HEK293 (cell line): ENCODE data around the gene PRX.

Experiments used
- REST ChIP-seq: fragments of 450-650 bp; formaldehyde crosslinking; IDR thresholded peaks from 2 replicates; pipeline ENCODE4 v1.5.1; 2016; ENCODE audit warnings: missing biosample characterization, missing genetic modification characterization
- ZBTB11 ChIP-seq: fragments of 450-650 bp; formaldehyde crosslinking; conservative IDR thresholded peaks from 2 replicates; pipeline ENCODE4 v1.5.1; 2016; ENCODE audit warnings: low read depth, missing biosample characterization, missing genetic modification characterization
- ZBTB8A ChIP-seq: fragments of 450-650 bp; formaldehyde crosslinking; IDR thresholded peaks from 2 replicates; pipeline ENCODE4 v1.5.1; 2016; ENCODE audit warnings: missing biosample characterization, missing genetic modification characterization
- ZNF18 ChIP-seq: fragments of 450-650 bp; formaldehyde crosslinking; IDR thresholded peaks from 2 replicates; pipeline ENCODE4 v1.5.1; 2016; ENCODE audit warnings: missing biosample characterization, missing genetic modification characterization
- ZNF223 ChIP-seq: fragments of 450-650 bp; formaldehyde crosslinking; IDR thresholded peaks from 2 replicates; pipeline ENCODE4 v1.5.1; 2016; ENCODE audit warnings: missing biosample characterization, missing genetic modification characterization
- ZNF24 ChIP-seq: fragments of 450-650 bp; formaldehyde crosslinking; IDR thresholded peaks from 2 replicates; pipeline ENCODE4 v1.5.1; 2016; ENCODE audit warnings: missing biosample characterization, missing genetic modification characterization
- ZNF292 ChIP-seq: fragments of 450-650 bp; formaldehyde crosslinking; IDR thresholded peaks from 2 replicates; pipeline ENCODE4 v1.5.1; 2016; ENCODE audit warnings: low read depth, missing biosample characterization, missing genetic modification characterization, borderline replicate concordance
- ZNF302 ChIP-seq: fragments of 450-650 bp; formaldehyde crosslinking; IDR thresholded peaks from 2 replicates; pipeline ENCODE4 v1.5.1; 2016; ENCODE audit warnings: missing biosample characterization, missing genetic modification characterization, low read depth
- ZNF518A ChIP-seq: fragments of 450-650 bp; formaldehyde crosslinking; conservative IDR thresholded peaks from 2 replicates; pipeline ENCODE4 v1.5.1; 2016; ENCODE audit warnings: low read depth, missing biosample characterization, missing genetic modification characterization
- ZNF623 ChIP-seq: fragments of 450-650 bp; formaldehyde crosslinking; IDR thresholded peaks from 2 replicates; pipeline ENCODE4 v1.5.1; 2016; ENCODE audit warnings: missing biosample characterization, missing genetic modification characterization
- ZNF629 ChIP-seq: fragments of 450-650 bp; formaldehyde crosslinking; IDR thresholded peaks from 2 replicates; pipeline ENCODE4 v1.5.1; 2017; ENCODE audit warnings: missing biosample characterization, missing genetic modification characterization
- ZNF776 ChIP-seq: fragments of 450-650 bp; formaldehyde crosslinking; IDR thresholded peaks from 2 replicates; pipeline ENCODE4 v1.5.0; 2017; ENCODE audit warnings: missing biosample characterization, missing genetic modification characterization, borderline replicate concordance

GRCh38 chr19:40365010-40365409 lies 48.2 kb downstream of the PRX start:
- TF ChIP-seq ZNF302 (tag by site-specific recombination): no peak
- no peak for TF ChIP-seq ZNF623 (tag by site-specific recombination)
- no peak for TF ChIP-seq ZNF223 (tag by site-specific recombination)
- no peak for TF ChIP-seq ZBTB8A (tag by site-specific recombination)
- no peak for TF ChIP-seq REST
- no peak for TF ChIP-seq ZNF24 (tag by site-specific recombination)
- TF ChIP-seq ZNF292 (tag by site-specific recombination): no peak
- no peak for TF ChIP-seq ZNF18 (tag by site-specific recombination)
- TF ChIP-seq ZNF518A: no peak
- TF ChIP-seq ZNF629 (tag by site-specific recombination): no peak
- no peak for TF ChIP-seq ZNF776 (tag by site-specific recombination)
- no peak for TF ChIP-seq ZBTB11
